ENCODE results near the gene ERLIN1. TPM values are rescaled to one million over a fixed set of nuclear protein-coding genes. Genes with fewer than 3 reads are reported as not detected.

ERLIN1 gene
- total and polyA plus RNA-seq, 9 donors: 21.1 to 49.4 (median 36.4) TPM

DNA sequence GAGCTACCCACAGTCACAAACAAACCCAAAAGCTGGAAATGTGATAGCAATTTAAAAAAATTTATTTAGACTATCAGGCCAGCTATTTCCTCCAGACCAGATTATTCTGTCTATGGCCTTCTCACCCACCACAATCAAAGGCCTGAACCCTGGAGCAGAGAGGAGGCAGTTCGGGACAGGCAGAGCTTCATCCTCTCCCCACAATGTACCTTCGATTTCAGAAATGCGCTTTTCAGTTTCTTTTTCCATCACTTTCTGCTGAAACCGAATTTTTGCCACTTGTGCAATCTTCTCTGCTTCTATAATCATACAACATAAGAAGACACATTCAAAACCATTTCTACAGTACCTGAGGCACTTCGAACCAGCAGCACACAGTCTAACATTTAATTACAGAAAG, 29.9 kb downstream of the ERLIN1 start:
- H3K9me3 ChIP-seq (replicated peaks; ENCODE audit: control insufficient read depth, low read depth, low read length): no peaks in the 10 kb centered on the region
- no peak for DNase-seq
- H3K27ac ChIP-seq (ENCODE audit: low read length): no peak overlapping the region
- no peak overlapping the region for H3K4me3 ChIP-seq (ENCODE audit: low read length)
- WGBS (ENCODE audit: insufficient coverage): 92% methylated on average over 4 of the region's 5 CpGs
- peaks cover 45% of the 10 kb centered on the region for H3K36me3 ChIP-seq (ENCODE audit: control insufficient read depth, insufficient read depth, low read length)
- H3K27me3 ChIP-seq (ENCODE audit: control insufficient read depth, insufficient read depth, low read length): no peaks in the 10 kb centered on the region
- H3K4me1 ChIP-seq (ENCODE audit: control insufficient read depth, insufficient read depth, low read length): no peaks in the 10 kb centered on the region

DNA sequence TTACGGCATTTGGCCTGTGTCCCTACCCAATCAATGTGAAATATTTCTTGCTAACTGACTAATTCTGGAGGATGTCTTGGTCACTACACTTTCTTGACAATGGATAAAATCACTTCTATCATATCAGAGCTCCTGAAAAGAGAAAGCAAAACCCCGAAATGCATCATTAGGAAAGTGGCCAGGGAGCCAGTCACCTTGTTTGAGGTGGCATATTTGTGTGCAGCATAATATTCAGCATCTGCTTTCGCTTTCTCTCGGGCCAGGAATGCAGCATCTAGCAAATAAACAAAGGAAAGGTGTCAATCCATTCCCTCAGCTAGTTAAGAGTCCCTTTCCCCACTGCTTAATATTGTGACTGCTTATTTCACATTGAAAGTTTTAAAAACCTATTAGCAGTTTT, 31.2 kb downstream of the ERLIN1 start:
- H3K27me3 ChIP-seq (ENCODE audit: control insufficient read depth, insufficient read depth, low read length): no peaks in the 10 kb centered on the region
- no peaks in the 10 kb centered on the region for H3K9me3 ChIP-seq (replicated peaks; ENCODE audit: control insufficient read depth, low read depth, low read length)
- DNase-seq: no peak
- H3K27ac ChIP-seq (ENCODE audit: low read length): no peak overlapping the region
- no peak overlapping the region for H3K4me3 ChIP-seq (ENCODE audit: low read length)
- 89% methylated on average over 2 of the region's 4 CpGs for WGBS (ENCODE audit: insufficient coverage)
- peaks cover 50% of the 10 kb centered on the region for H3K36me3 ChIP-seq (ENCODE audit: control insufficient read depth, insufficient read depth, low read length)
- H3K4me1 ChIP-seq (ENCODE audit: control insufficient read depth, insufficient read depth, low read length): no peaks in the 10 kb centered on the region

DNA sequence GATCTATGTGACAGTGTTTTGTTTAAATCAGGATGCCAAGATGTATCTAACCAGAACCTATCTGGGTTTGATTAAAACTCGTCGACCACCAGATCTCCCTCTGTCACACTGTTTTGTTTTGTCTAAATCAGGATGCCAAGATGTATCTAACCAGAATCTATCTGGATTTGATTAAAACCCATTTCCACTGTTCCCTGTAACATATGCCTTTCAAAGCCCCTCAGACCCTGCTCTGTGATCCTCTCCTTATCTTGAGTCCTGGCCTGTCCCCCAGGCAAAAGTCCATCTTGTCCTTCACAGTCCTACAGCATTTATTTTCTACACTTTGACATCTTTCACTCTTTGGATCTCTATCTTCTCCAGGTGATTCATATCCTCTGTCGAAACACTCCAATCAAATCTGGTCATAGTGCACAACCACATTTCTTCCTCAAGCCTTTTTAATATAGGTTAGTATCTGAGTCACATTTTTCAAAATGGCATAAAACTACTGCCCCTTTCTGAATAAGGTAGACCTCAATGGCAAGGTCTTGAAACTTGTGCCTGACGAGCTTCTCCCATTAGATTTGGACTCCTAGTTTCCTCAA, 32.5 kb downstream of the ERLIN1 start:
- peaks cover 52% of the 10 kb centered on the region for H3K36me3 ChIP-seq (ENCODE audit: control insufficient read depth, insufficient read depth, low read length)
- no peak for DNase-seq
- H3K4me1 ChIP-seq (ENCODE audit: control insufficient read depth, insufficient read depth, low read length): no peaks in the 10 kb centered on the region
- no peaks in the 10 kb centered on the region for H3K9me3 ChIP-seq (replicated peaks; ENCODE audit: control insufficient read depth, low read depth, low read length)
- no peak overlapping the region for H3K27ac ChIP-seq (ENCODE audit: low read length)
- H3K27me3 ChIP-seq (ENCODE audit: control insufficient read depth, insufficient read depth, low read length): no peaks in the 10 kb centered on the region
- WGBS (ENCODE audit: insufficient coverage): 83% methylated on average over 2 of the region's 4 CpGs
- H3K4me3 ChIP-seq (ENCODE audit: low read length): no peak overlapping the region

DNA sequence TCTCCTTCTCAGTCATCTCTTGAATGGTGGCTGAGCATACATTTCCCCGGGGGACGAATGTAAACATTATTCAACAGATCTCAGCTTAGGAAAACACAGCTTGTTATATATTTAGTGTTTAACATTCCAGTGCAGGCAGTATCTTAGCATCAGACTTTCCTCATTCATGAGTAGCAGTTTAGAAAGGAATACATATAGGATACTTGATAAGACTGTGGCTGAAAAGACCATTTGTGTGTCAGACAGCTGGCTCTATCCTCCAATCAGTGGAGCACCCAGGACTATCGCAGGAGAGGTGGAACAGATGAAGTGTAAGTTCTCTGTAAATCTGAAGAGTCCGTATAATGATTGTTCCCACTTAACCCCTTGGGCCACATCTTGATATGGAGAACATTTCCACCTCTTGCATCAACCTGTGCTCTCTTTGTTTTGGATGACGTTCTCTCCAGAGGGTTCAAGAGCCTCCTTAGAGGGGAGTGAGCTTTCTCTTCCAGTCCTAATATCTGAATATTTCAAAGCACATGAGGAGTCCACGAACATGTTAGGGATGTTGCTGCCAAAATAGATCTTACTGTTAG, 34.0 kb downstream of the ERLIN1 start:
- no peak for DNase-seq
- H3K36me3 ChIP-seq (ENCODE audit: control insufficient read depth, insufficient read depth, low read length): peaks cover 49% of the 10 kb centered on the region
- WGBS (ENCODE audit: insufficient coverage): no CpG with 5 or more reads among the region's 6 CpGs
- no peak overlapping the region for H3K4me3 ChIP-seq (ENCODE audit: low read length)
- H3K4me1 ChIP-seq (ENCODE audit: control insufficient read depth, insufficient read depth, low read length): peaks cover 6% of the 10 kb centered on the region
- H3K27ac ChIP-seq (ENCODE audit: low read length): no peak overlapping the region
- H3K27me3 ChIP-seq (ENCODE audit: control insufficient read depth, insufficient read depth, low read length): no peaks in the 10 kb centered on the region
- H3K9me3 ChIP-seq (replicated peaks; ENCODE audit: control insufficient read depth, low read depth, low read length): no peaks in the 10 kb centered on the region

- no peak for DNase-seq
- Histone ChIP-seq H3K4me3 (ENCODE audit: low read length) (no peak overlapping the region), H3K4me1 (ENCODE audit: control insufficient read depth, insufficient read depth, low read length) (peaks cover 12% of the 10 kb centered on the region), H3K27ac (ENCODE audit: low read length) (no peak overlapping the region), H3K36me3 (ENCODE audit: control insufficient read depth, insufficient read depth, low read length) (peaks cover 33% of the 10 kb centered on the region), H3K27me3 (ENCODE audit: control insufficient read depth, insufficient read depth, low read length) (no peaks in the 10 kb centered on the region), H3K9me3 (replicated peaks; ENCODE audit: control insufficient read depth, low read depth, low read length) (no peaks in the 10 kb centered on the region)
- WGBS (ENCODE audit: insufficient coverage): 85% methylated on average over 4 of the region's 8 CpGs
These were observed 37.2 kb downstream of the ERLIN1 start for GRCh38 chr10:100148353-100149211.

GRCh38 chr10:100146875-100147650, 38.8 kb downstream of the ERLIN1 start:
- Histone ChIP-seq H3K27me3 (ENCODE audit: control insufficient read depth, insufficient read depth, low read length) (no peaks in the 10 kb centered on the region), H3K4me1 (ENCODE audit: control insufficient read depth, insufficient read depth, low read length) (peaks cover 12% of the 10 kb centered on the region), H3K9me3 (replicated peaks; ENCODE audit: control insufficient read depth, low read depth, low read length) (no peaks in the 10 kb centered on the region), H3K27ac (ENCODE audit: low read length) (no peak overlapping the region), H3K4me3 (ENCODE audit: low read length) (no peak overlapping the region), H3K36me3 (ENCODE audit: control insufficient read depth, insufficient read depth, low read length) (peaks cover 22% of the 10 kb centered on the region)
- DNase-seq: peak; percentile 33
- 56% methylated on average over 1 of the region's 2 CpGs for WGBS (ENCODE audit: insufficient coverage)

- Histone ChIP-seq H3K27me3 (ENCODE audit: control insufficient read depth, insufficient read depth, low read length) (no peaks in the 10 kb centered on the region), H3K36me3 (ENCODE audit: control insufficient read depth, insufficient read depth, low read length) (peaks cover 16% of the 10 kb centered on the region), H3K4me3 (ENCODE audit: low read length) (no peak overlapping the region), H3K27ac (ENCODE audit: low read length) (no peak overlapping the region), H3K9me3 (replicated peaks; ENCODE audit: control insufficient read depth, low read depth, low read length) (no peaks in the 10 kb centered on the region), H3K4me1 (ENCODE audit: control insufficient read depth, insufficient read depth, low read length) (peaks cover 12% of the 10 kb centered on the region)
- DNase-seq: no peak
- 46% methylated on average over 2 of the region's 4 CpGs for WGBS (ENCODE audit: insufficient coverage)
These were observed 39.4 kb downstream of the ERLIN1 start for GRCh38 chr10:100146398-100146797.

- no peaks in the 10 kb centered on the region for H3K9me3 ChIP-seq (replicated peaks; ENCODE audit: control insufficient read depth, low read depth, low read length)
- 96% methylated on average over 8 of the region's 9 CpGs for WGBS (ENCODE audit: insufficient coverage)
- H3K4me3 ChIP-seq (ENCODE audit: low read length): no peak overlapping the region
- H3K27me3 ChIP-seq (ENCODE audit: control insufficient read depth, insufficient read depth, low read length): peaks cover 7% of the 10 kb centered on the region
- H3K4me1 ChIP-seq (ENCODE audit: control insufficient read depth, insufficient read depth, low read length): peaks cover 12% of the 10 kb centered on the region
- H3K27ac ChIP-seq (ENCODE audit: low read length): no peak overlapping the region
- H3K36me3 ChIP-seq (ENCODE audit: control insufficient read depth, insufficient read depth, low read length): no peaks in the 10 kb centered on the region
- DNase-seq: no peak
These were observed 42.1 kb downstream of the ERLIN1 start for GRCh38 chr10:100143756-100144155.

- Histone ChIP-seq H3K4me1 (ENCODE audit: control insufficient read depth, insufficient read depth, low read length) (peaks cover 3% of the 10 kb centered on the region), H3K27me3 (ENCODE audit: control insufficient read depth, insufficient read depth, low read length) (peaks cover 7% of the 10 kb centered on the region), H3K9me3 (replicated peaks; ENCODE audit: control insufficient read depth, low read depth, low read length) (no peaks in the 10 kb centered on the region), H3K4me3 (ENCODE audit: low read length) (no peak overlapping the region), H3K27ac (ENCODE audit: low read length) (no peak overlapping the region), H3K36me3 (ENCODE audit: control insufficient read depth, insufficient read depth, low read length) (no peaks in the 10 kb centered on the region)
- 80% methylated on average over 1 of the region's 5 CpGs for WGBS (ENCODE audit: insufficient coverage)
- no peak for DNase-seq
These were observed 44.3 kb downstream of the ERLIN1 start for GRCh38 chr10:100141446-100142087.

All from muscle of leg (tissue), 11 donors.